ENCODE data around the gene DAPK2. TPM values are rescaled to one million over a fixed set of nuclear protein-coding genes. Genes with fewer than 3 reads are reported as not detected.
A peak's percentile ranks its signal among the peaks of the same experiment; 100 is the strongest.

DAPK2 gene
- total and polyA plus RNA-seq, 2 of the 13 experiments (the other 11 are each of a cell fraction or from before 2014, with no cell fraction given) = 0.33 to 0.63 TPM

DNA sequence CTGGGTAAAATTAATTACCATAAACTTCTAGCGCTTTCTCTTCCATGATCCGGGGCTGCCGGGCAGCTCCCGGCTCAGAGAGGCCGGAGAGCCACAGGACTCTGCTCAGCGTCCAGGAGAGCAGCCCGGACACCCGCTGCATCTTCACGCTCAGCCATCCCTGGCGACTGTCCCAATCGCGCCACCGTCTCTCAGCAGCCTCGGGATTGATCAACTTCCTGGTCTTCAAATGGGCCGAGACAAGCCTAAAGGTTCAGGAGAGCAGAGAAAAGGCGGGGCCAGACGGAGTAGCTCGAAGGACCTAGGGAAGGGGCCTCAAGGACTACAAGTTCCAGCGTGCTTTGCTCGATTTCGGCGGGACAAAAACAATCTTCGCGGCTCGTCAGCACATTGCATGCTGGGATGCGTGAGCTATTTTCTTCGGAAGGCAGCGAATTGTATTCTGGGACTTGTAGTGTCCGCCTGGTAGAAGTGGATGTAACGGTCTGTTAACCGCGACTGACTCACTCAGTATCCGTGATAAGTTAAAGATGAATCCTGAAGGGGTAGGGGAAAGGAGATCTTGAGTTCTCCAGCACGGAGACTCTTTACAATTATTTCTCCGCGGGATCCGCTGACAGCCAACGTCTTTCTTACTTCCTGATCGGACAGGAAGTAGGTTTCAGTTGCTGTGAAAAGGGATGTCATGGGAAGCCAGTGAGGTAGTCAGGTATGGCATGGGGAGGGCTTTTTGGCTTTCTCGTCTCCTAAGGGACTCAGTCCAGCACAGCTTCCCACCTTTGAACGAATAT, 47.5 kb upstream of the DAPK2 start, which contains the start of gene CIAO2A (continued):
- TF ChIP-seq AGO2 (optimal IDR thresholded peaks at IDR 0.05; ENCODE audit: low read depth, low read length) (no peak), CCAR2 (optimal IDR thresholded peaks at IDR 0.05; ENCODE audit: low read depth, low read length) (peak; percentile 48), ZFP1 (CRISPR knock-in tag; IDR thresholded peaks at IDR 0.05) (no peak), ZNF383 (CRISPR knock-in tag; IDR thresholded peaks at IDR 0.05; ENCODE audit: borderline replicate concordance) (no peak), NR2F1 (CRISPR knock-in tag; IDR thresholded peaks at IDR 0.05) (no peak), RFX5 (IDR thresholded peaks at IDR 0.05; ENCODE audit: low read depth, low read length) (no peak), ZFP90 (CRISPR knock-in tag; IDR thresholded peaks at IDR 0.05; ENCODE audit: borderline replicate concordance) (no peak), ZNF614 (CRISPR knock-in tag; IDR thresholded peaks at IDR 0.05; ENCODE audit: borderline replicate concordance) (no peak), ZNF772 (CRISPR knock-in tag; IDR thresholded peaks at IDR 0.05) (no peak; the same call in 1 of the 2 replicates), POLR2A (IDR thresholded peaks at IDR 0.05; ENCODE audit: insufficient read depth in 1 of 2, low read depth in 2 of 2, low read length in 2 of 2) (peak in 1 of 2 experiments; percentile 76; a peak in 2 of 4 replicates), HOXA5 (CRISPR knock-in tag; IDR thresholded peaks at IDR 0.05) (peak; percentile 50; the same call in 1 of the 2 replicates), ZNF282 (IDR thresholded peaks at IDR 0.05; ENCODE audit: partially characterized antibody) (no peak), KLF12 (CRISPR knock-in tag; IDR thresholded peaks at IDR 0.05; ENCODE audit: borderline replicate concordance) (no peak), ZNF264 (CRISPR knock-in tag; IDR thresholded peaks at IDR 0.05) (peak; percentile 70; the same call in 1 of the 2 replicates), MAFK (conservative IDR thresholded peaks at IDR 0.05 in 1 of 2, IDR thresholded peaks at IDR 0.05 in 1 of 2; ENCODE audit: low read length in 2 of 2) (peak; percentile 30 to 63; a peak in 3 of 4 replicates), MAX (IDR thresholded peaks at IDR 0.05) (0 out of 2 replicates have a peak, but pooled peaks have one; percentile 12), SMAD1 (CRISPR knock-in tag; IDR thresholded peaks at IDR 0.05; ENCODE audit: borderline replicate concordance, low read depth) (0 out of 2 replicates have a peak, but pooled peaks have one; percentile 38), ZNF629 (CRISPR knock-in tag; conservative IDR thresholded peaks at IDR 0.05) (peak; percentile 80), MYNN (CRISPR knock-in tag; IDR thresholded peaks at IDR 0.05; ENCODE audit: low read depth) (no peak), ZNF441 (CRISPR knock-in tag; IDR thresholded peaks at IDR 0.05; ENCODE audit: borderline replicate concordance) (no peak; the same call in 1 of the 2 replicates), KAT2B (IDR thresholded peaks at IDR 0.05; ENCODE audit: borderline replicate concordance, low read depth, low read length) (no peak), AGO1 (IDR thresholded peaks at IDR 0.05; ENCODE audit: low read depth, low read length, poor library complexity, severe bottlenecking) (no peak), ZNF678 (CRISPR knock-in tag; IDR thresholded peaks at IDR 0.05) (no peak), ZKSCAN8 (CRISPR knock-in tag; IDR thresholded peaks at IDR 0.05; ENCODE audit: borderline replicate concordance) (peak; percentile 26; the same call in 1 of the 2 replicates), ZNF432 (CRISPR knock-in tag; IDR thresholded peaks at IDR 0.05; ENCODE audit: borderline replicate concordance) (no peak)
- TF ChIP-seq, protein P1, sequence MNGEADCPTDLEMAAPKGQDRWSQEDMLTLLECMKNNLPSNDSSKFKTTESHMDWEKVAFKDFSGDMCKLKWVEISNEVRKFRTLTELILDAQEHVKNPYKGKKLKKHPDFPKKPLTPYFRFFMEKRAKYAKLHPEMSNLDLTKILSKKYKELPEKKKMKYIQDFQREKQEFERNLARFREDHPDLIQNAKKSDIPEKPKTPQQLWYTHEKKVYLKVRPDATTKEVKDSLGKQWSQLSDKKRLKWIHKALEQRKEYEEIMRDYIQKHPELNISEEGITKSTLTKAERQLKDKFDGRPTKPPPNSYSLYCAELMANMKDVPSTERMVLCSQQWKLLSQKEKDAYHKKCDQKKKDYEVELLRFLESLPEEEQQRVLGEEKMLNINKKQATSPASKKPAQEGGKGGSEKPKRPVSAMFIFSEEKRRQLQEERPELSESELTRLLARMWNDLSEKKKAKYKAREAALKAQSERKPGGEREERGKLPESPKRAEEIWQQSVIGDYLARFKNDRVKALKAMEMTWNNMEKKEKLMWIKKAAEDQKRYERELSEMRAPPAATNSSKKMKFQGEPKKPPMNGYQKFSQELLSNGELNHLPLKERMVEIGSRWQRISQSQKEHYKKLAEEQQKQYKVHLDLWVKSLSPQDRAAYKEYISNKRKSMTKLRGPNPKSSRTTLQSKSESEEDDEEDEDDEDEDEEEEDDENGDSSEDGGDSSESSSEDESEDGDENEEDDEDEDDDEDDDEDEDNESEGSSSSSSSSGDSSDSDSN (CRISPR knock-in tag; IDR thresholded peaks at IDR 0.05) = 0 out of 2 replicates have a peak, but pooled peaks have one; percentile 30
- TF ChIP-seq, protein P2, sequence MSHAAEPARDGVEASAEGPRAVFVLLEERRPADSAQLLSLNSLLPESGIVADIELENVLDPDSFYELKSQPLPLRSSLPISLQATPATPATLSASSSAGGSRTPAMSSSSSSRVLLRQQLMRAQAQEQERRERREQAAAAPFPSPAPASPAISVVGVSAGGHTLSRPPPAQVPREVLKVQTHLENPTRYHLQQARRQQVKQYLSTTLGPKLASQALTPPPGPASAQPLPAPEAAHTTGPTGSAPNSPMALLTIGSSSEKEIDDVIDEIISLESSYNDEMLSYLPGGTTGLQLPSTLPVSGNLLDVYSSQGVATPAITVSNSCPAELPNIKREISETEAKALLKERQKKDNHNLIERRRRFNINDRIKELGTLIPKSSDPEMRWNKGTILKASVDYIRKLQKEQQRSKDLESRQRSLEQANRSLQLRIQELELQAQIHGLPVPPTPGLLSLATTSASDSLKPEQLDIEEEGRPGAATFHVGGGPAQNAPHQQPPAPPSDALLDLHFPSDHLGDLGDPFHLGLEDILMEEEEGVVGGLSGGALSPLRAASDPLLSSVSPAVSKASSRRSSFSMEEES (CRISPR knock-in tag; IDR thresholded peaks at IDR 0.05) = 0 out of 2 replicates have a peak, but pooled peaks have one; percentile 61

All from HepG2 (cell line).